Activated T-cell treated with anti-CD3 and anti-CD28 coated beads for 48 hours (primary cell): ENCODE results near the gene HOXA4.

Experiments
- DNase-seq: peaks from one replicate; pipeline ENCODE4 v3.0.0-alpha.2; 2020; ENCODE audit warnings: low read depth

HOXA4 gene

GRCh38 chr7:27130540-27131389 lies at the start of gene HOXA4:
Gene HOXA4, minus strand, starts transcription at chr7:27130757. Its CDS starts 24 bp downstream, at chr7:27130733.
- peak; percentile 57 for DNase-seq

GRCh38 chr7:27179503-27180430 lies 49.2 kb upstream of the HOXA4 start:
- peak; percentile 63 for DNase-seq

- no peak for DNase-seq
Observed at GRCh38 chr7:27179030-27179429, 48.5 kb upstream of the HOXA4 start.

- no peak for DNase-seq
Observed at GRCh38 chr7:27178366-27178765, 47.8 kb upstream of the HOXA4 start.

- DNase-seq = no peak
Observed at GRCh38 chr7:27177795-27178320, 47.3 kb upstream of the HOXA4 start.

GRCh38 chr7:27176962-27177794 lies 46.6 kb upstream of the HOXA4 start:
- no peak for DNase-seq

GRCh38 chr7:27176524-27176845 lies 45.9 kb upstream of the HOXA4 start:
- no peak for DNase-seq

- DNase-seq = no peak
Observed at GRCh38 chr7:27175626-27176523, 45.3 kb upstream of the HOXA4 start.

- DNase-seq = no peak
Observed at GRCh38 chr7:27174874-27175625, 44.5 kb upstream of the HOXA4 start.

- DNase-seq = no peak
Observed at GRCh38 chr7:27173956-27174873, 43.7 kb upstream of the HOXA4 start, which contains the start of gene HOXA10. Gene HOXA10, minus strand, starts transcription at chr7:27174320. Its CDS starts 14 bp downstream, at chr7:27174306.

- no peak for DNase-seq
Observed at GRCh38 chr7:27173511-27173955, 43.0 kb upstream of the HOXA4 start.

- DNase-seq = no peak
Observed at GRCh38 chr7:27172823-27173510, 42.4 kb upstream of the HOXA4 start.

- DNase-seq = no peak
Observed at GRCh38 chr7:27172315-27172774, 41.8 kb upstream of the HOXA4 start.

- DNase-seq = no peak
Observed at GRCh38 chr7:27171637-27172314, 41.2 kb upstream of the HOXA4 start.

- DNase-seq = no peak
Observed at GRCh38 chr7:27171325-27171636, 40.7 kb upstream of the HOXA4 start.

- DNase-seq = no peak
Observed at GRCh38 chr7:27170426-27171324, 40.1 kb upstream of the HOXA4 start.
